H1 (cell line): Measurements from ENCODE around the gene PPA2. TPM values are rescaled to one million over a fixed set of nuclear protein-coding genes. Genes with fewer than 3 reads are reported as not detected.

Experiments used
- CTCF ChIA-PET: fragments of 300-600 bp; sonication (Branson Sonifier 250); formaldehyde crosslinking; loops from one replicate; lab custom pipeline; 2021; ENCODE audit not compliant: partially characterized antibody; lab: Charles Lee
- POLR2A ChIA-PET: fragments of 300-600 bp; sonication (Branson Sonifier 250); formaldehyde crosslinking; loops from one replicate; lab custom pipeline; 2021; ENCODE audit warnings: inconsistent platforms; ENCODE audit not compliant: partially characterized antibody; lab: Charles Lee
- DNase-seq, 2 experiments: peaks; one replicate each; pipeline versions ENCODE4 v3.0.0 to v3.0.0-alpha.2; 2010 to 2022; ENCODE audit warnings: low spot score in 2 of 2, low read depth in 1 of 2, mixed read lengths in 1 of 2
- FAIRE-seq: peaks from 2 replicates; lab custom pipeline; 2011; peaks lifted over from hg19 to GRCh38; lab: Jason Lieb, UNC
- H2AFZ ChIP-seq: 2 replicates; pipeline ENCODE4 v1.8.1; 2012; ENCODE audit warnings: low read length, inconsistent platforms
- H2AK5ac ChIP-seq: 2 replicates; pipeline ENCODE4 v1.6.1; 2013; ENCODE audit warnings: low read depth, low read length
- H2BK120ac ChIP-seq: replicated peaks from 2 replicates; pipeline ENCODE3; 2013; ENCODE audit warnings: low read depth, low read length, inconsistent platforms
- H2BK12ac ChIP-seq: 2 replicates; pipeline ENCODE4 v1.6.1; 2013; ENCODE audit warnings: low read depth, low read length
- H2BK15ac ChIP-seq: 2 replicates; pipeline ENCODE4 v1.6.1; 2013; ENCODE audit warnings: low read length
- H2BK20ac ChIP-seq: 2 replicates; pipeline ENCODE4 v1.6.1; 2013; ENCODE audit warnings: low read length
- H2BK5ac ChIP-seq: 2 replicates; pipeline ENCODE4 v1.6.1; 2013; ENCODE audit warnings: low read depth, low read length
- H3K14ac ChIP-seq: 2 replicates; pipeline ENCODE4 v1.6.1; 2013; ENCODE audit warnings: inconsistent platforms; ENCODE audit not compliant: insufficient read length
- H3K18ac ChIP-seq: 2 replicates; pipeline ENCODE4 v1.6.1; 2013; ENCODE audit warnings: low read length; ENCODE audit errors: extremely low read depth
- H3K23ac ChIP-seq: 2 replicates; pipeline ENCODE4 v1.6.1; 2013; ENCODE audit warnings: inconsistent platforms; ENCODE audit not compliant: insufficient read length
- H3K23me2 ChIP-seq: 2 replicates; pipeline ENCODE4 v1.6.1; 2013; ENCODE audit warnings: low read depth, low read length
- H3K27ac ChIP-seq: 2 replicates; pipeline ENCODE4 v1.6.1; 2011; ENCODE audit warnings: low read depth, low read length, inconsistent platforms
- H3K27me3 ChIP-seq, 4 experiments: replicated peaks in 1 of 4; 1 replicate in 1 of 4; 2 replicates in 3 of 4; pipeline versions ENCODE4 v1.6.1 to v1.8.1; 2011 to 2013; ENCODE audit warnings: low read length in 3 of 4, mild to moderate bottlenecking in 3 of 4, inconsistent platforms in 2 of 4, mixed read lengths in 2 of 4, moderate library complexity in 1 of 4; ENCODE audit not compliant: control insufficient read depth in 3 of 4, insufficient read depth in 3 of 4; ENCODE audit errors: extremely low read depth in 1 of 4
- H3K36me3 ChIP-seq, 4 experiments: 2 replicates each; pipeline versions ENCODE4 v1.6.1 to v1.8.1; 2011 to 2013; ENCODE audit warnings: mild to moderate bottlenecking in 4 of 4, low read length in 3 of 4, moderate library complexity in 2 of 4, control low read depth in 1 of 4, inconsistent platforms in 1 of 4; ENCODE audit not compliant: insufficient read depth in 4 of 4, control insufficient read depth in 2 of 4
- H3K4ac ChIP-seq: replicated peaks from 2 replicates; pipeline ENCODE3; 2013; ENCODE audit warnings: low read length, low read depth, mixed read lengths, inconsistent platforms; ENCODE audit not compliant: insufficient read length
- H3K4me1 ChIP-seq, 4 experiments: replicated peaks in 1 of 4; 1 replicate in 1 of 4; 2 replicates in 3 of 4; pipeline versions ENCODE4 v1.6.1 to v1.8.1; 2011 to 2013; ENCODE audit warnings: low read length in 3 of 4, inconsistent platforms in 2 of 4, mixed read lengths in 1 of 4; ENCODE audit not compliant: insufficient read depth in 4 of 4, control insufficient read depth in 3 of 4
- H3K4me2 ChIP-seq, 2 experiments: 2 replicates each; pipeline versions ENCODE4 v1.6.1 to v1.8.1; 2011 to 2013; ENCODE audit warnings: low read depth in 2 of 2, low read length in 2 of 2, control low read depth in 1 of 2, inconsistent platforms in 1 of 2, mild to moderate bottlenecking in 1 of 2; ENCODE audit not compliant: insufficient read depth in 1 of 2
- H3K4me3 ChIP-seq, 4 experiments: fragments of 200-600, 300-600 bp in 1 of 4; sonication (generic), shearing (Covaris generic), sonication (Bioruptor Twin) in 1 of 4; 2 replicates each; pipeline versions ENCODE4 v1.5.1 to v1.8.1; 2011 to 2016; ENCODE audit warnings: low read length in 4 of 4, low read depth in 3 of 4, control low read depth in 2 of 4, inconsistent platforms in 2 of 4, mild to moderate bottlenecking in 2 of 4, mixed read lengths in 1 of 4, moderate library complexity in 1 of 4; ENCODE audit not compliant: insufficient read depth in 2 of 4; ENCODE audit errors: extremely low read depth in 1 of 4
- H3K56ac ChIP-seq: replicated peaks from 2 replicates; pipeline ENCODE3; 2013; ENCODE audit warnings: low read depth, mild to moderate bottlenecking, mixed read lengths, low read length, inconsistent platforms; ENCODE audit not compliant: insufficient read length
- H3K79me1 ChIP-seq: 2 replicates; pipeline ENCODE4 v1.6.1; 2013; ENCODE audit warnings: low read depth, low read length, control low read depth
- H3K79me2 ChIP-seq, 2 experiments: 2 replicates each; pipeline versions ENCODE4 v1.6.1 to v1.8.1; 2012 to 2013; ENCODE audit warnings: low read length in 2 of 2, mild to moderate bottlenecking in 2 of 2, inconsistent platforms in 1 of 2; ENCODE audit not compliant: insufficient read depth in 2 of 2, control insufficient read depth in 1 of 2
- H3K9ac ChIP-seq, 4 experiments: replicated peaks in 1 of 4; 1 replicate in 1 of 4; 2 replicates in 3 of 4; pipeline versions ENCODE4 v1.6.1 to v1.8.1; 2011 to 2013; ENCODE audit warnings: low read depth in 3 of 4, low read length in 3 of 4, control low read depth in 2 of 4, mild to moderate bottlenecking in 2 of 4, moderate library complexity in 2 of 4, inconsistent platforms in 1 of 4; ENCODE audit errors: extremely low read depth in 1 of 4
- H3K9me3 ChIP-seq, 2 experiments: 2 replicates each; pipeline versions ENCODE4 v1.6.1 to v1.8.1; 2012 to 2013; ENCODE audit warnings: mild to moderate bottlenecking in 2 of 2, moderate library complexity in 2 of 2, control low read depth in 1 of 2, inconsistent platforms in 1 of 2, low read depth in 1 of 2, low read length in 1 of 2, mixed read lengths in 1 of 2; ENCODE audit not compliant: insufficient read depth in 2 of 2
- H4K20me1 ChIP-seq, 2 experiments: replicated peaks in 1 of 2; 2 replicates each; pipeline versions ENCODE3 to v1.8.1; 2011 to 2013; ENCODE audit warnings: inconsistent platforms in 2 of 2, low read length in 2 of 2, mild to moderate bottlenecking in 1 of 2; ENCODE audit not compliant: insufficient read depth in 2 of 2, control insufficient read depth in 1 of 2
- H4K5ac ChIP-seq: 2 replicates; pipeline ENCODE4 v1.6.1; 2013; ENCODE audit warnings: low read length, low read depth, mixed read lengths, inconsistent platforms; ENCODE audit not compliant: insufficient read length
- H4K8ac ChIP-seq: 2 replicates; pipeline ENCODE4 v1.8.0; 2013; ENCODE audit warnings: mild to moderate bottlenecking, moderate library complexity, low read length, inconsistent platforms; ENCODE audit not compliant: insufficient read depth; ENCODE audit errors: extremely low read depth
- H4K91ac ChIP-seq: replicated peaks from 2 replicates; pipeline ENCODE3; 2013; ENCODE audit warnings: low read length, mixed read lengths, inconsistent platforms; ENCODE audit not compliant: insufficient read length
- SAP30 ChIP-seq: fragments of 300-600 bp; sonication (generic); IDR thresholded peaks from 2 replicates; pipeline ENCODE4 v1.7.1; 2012; ENCODE audit warnings: low read length, moderate library complexity, mild to moderate bottlenecking, inconsistent platforms; ENCODE audit not compliant: insufficient read depth, insufficient replicate concordance
- WGBS, 2 experiments: shearing (Covaris generic) in 1 of 2; methylation state at CpG; one replicate each; pipeline versions ENCODE4 v1.1.6 to v1.1.7; 2013 to 2015; ENCODE audit warnings: low lambda C conversion rate in 2 of 2, mixed read lengths in 2 of 2, inconsistent platforms in 1 of 2, low coverage in 1 of 2, missing lambda C conversion rate in 1 of 2; ENCODE audit not compliant: insufficient replicate concordance in 2 of 2, insufficient coverage in 1 of 2, insufficient read length in 1 of 2; ENCODE audit errors: extremely low coverage in 1 of 2, missing lambda C conversion rate in 1 of 2; 5-methylcytosine and 5-hydroxymethylcytosine counted together
- polyA plus RNA-seq, 7 experiments: library from polyadenylated mRNA; depleted of rRNA in 3 of 7; stranded (reverse) in 5 of 7; unstranded in 2 of 7; fragments of >200 nt in 5 of 7; fragments of 200-250 nt in 2 of 7; gene quantifications; 1 replicate in 5 of 7; 2 replicates in 1 of 7; 4 replicates in 1 of 7; pipeline versions ENCODE4 v1.2.1 to v1.2.3, GENCODE V29; 2011 to 2013; ENCODE audit warnings: missing spikeins in 2 of 7, mixed read lengths in 2 of 7
- total RNA-seq: library from RNA; stranded (reverse); fragmentation: NEBNext Ultra II Directional; extraction: Animal tissue kit (Norgen Biotek cat#: 25700); gene quantifications from 2 replicates; pipeline ENCODE4 v1.2.1, GENCODE V29; 2021

The PPA2 gene
- total and polyA plus RNA-seq, 2 of the 8 experiments (the other 6 are each of a cell fraction or from before 2014, with no cell fraction given): 24.9 to 62.7 TPM

DNA sequence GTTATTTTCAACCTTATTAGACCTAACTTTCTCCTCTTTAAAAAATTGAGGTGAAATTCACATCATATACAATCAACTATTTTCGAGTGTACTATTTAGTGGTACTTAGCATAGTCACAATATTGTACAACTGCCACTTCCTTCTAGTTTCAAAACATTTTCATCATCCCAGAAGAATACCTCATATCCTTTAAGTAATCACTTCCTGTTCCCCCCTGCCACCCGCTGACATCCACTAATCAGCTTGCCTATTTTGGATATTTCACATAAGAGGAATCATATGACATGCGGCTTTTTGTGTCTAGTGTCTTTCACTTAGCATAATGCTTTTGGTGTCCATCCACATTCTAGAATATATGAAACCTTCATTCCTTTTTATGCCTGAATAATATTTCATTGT is 10.0 kb upstream of the PPA2 start:
- WGBS, 2 experiments: 93% methylated on average over 3 of the region's 3 CpGs; no CpG with 5 or more reads in 1 of the 2 experiments
- H3K36me3 ChIP-seq: no peaks in the 10 kb centered on the region
- FAIRE-seq (no peak), DNase-seq (no peak)
- no peak overlapping the region for H3K4me3 ChIP-seq
- H3K27me3 ChIP-seq: no peaks in the 10 kb centered on the region
- no peak overlapping the region for H2AK5ac ChIP-seq
- H3K9me3 ChIP-seq: no peaks in the 10 kb centered on the region
- H2BK5ac ChIP-seq: no peak overlapping the region
- no peak overlapping the region for H2BK12ac ChIP-seq
- H3K18ac ChIP-seq: no peak overlapping the region
- H3K27ac ChIP-seq: no peak overlapping the region
- no peak overlapping the region for H2BK15ac ChIP-seq
- no peak overlapping the region for H4K91ac ChIP-seq
- no peaks in the 10 kb centered on the region for H3K79me2 ChIP-seq
- H2BK120ac ChIP-seq: no peak overlapping the region
- H3K4me1 ChIP-seq: no peaks in the 10 kb centered on the region
- no peak overlapping the region for H3K23ac ChIP-seq
- H3K23me2 ChIP-seq: no peaks in the 10 kb centered on the region
- H2AFZ ChIP-seq: no peak overlapping the region
- POLR2A ChIA-PET: no interaction called here
- H3K14ac ChIP-seq: no peak overlapping the region
- H3K4ac ChIP-seq: no peak overlapping the region
- H3K4me2 ChIP-seq: no peak overlapping the region
- H4K8ac ChIP-seq: no peak overlapping the region
- no peaks in the 10 kb centered on the region for H3K79me1 ChIP-seq
- TF ChIP-seq SAP30: no peak
- H2BK20ac ChIP-seq: no peak overlapping the region
- H3K9ac ChIP-seq: no peak overlapping the region
- no peak overlapping the region for H3K56ac ChIP-seq
- H4K5ac ChIP-seq: no peak overlapping the region
- H4K20me1 ChIP-seq: no peaks in the 10 kb centered on the region
- CTCF ChIA-PET: interaction anchor here (1.5 to 1.8 kb wide), 2 partner anchors 10 to 12 kb away, joined by 3 to 5 read pairs; partner anchors contain the start of gene PPA2
